Glomerular visceral epithelial cell (primary cell): ENCODE measurements around the gene SLC39A11.
A peak's percentile ranks its signal among the peaks of the same experiment; 100 is the strongest.
"Not testable (repeated sequence)": the region's sequence is repeated elsewhere in the genome, so short reads cannot be mapped to it uniquely, and the experiment has no call there.

Experiments
- DNase-seq: peaks from one replicate; pipeline ENCODE4 v3.0.0-alpha.2; 2016; ENCODE audit errors: extremely low spot score

The SLC39A11 gene

GRCh38 chr17:72788950-72789585 lies 303.4 kb downstream of the SLC39A11 start:
- DNase-seq = peak; percentile 22

GRCh38 chr17:72786209-72786608 lies 306.3 kb downstream of the SLC39A11 start:
- DNase-seq = no peak

- DNase-seq = no peak
These were observed 309.3 kb downstream of the SLC39A11 start for GRCh38 chr17:72782985-72783701.

- not testable (repeated sequence) for DNase-seq
These were observed 310.1 kb downstream of the SLC39A11 start for GRCh38 chr17:72782437-72782836.

GRCh38 chr17:72778169-72779151 lies 314.0 kb downstream of the SLC39A11 start:
- DNase-seq = no peak

GRCh38 chr17:72775919-72776318 lies 316.6 kb downstream of the SLC39A11 start:
- DNase-seq = no peak

- no peak for DNase-seq
These were observed 317.3 kb downstream of the SLC39A11 start for GRCh38 chr17:72775237-72775636.

GRCh38 chr17:72774236-72774635 lies 318.3 kb downstream of the SLC39A11 start:
- DNase-seq = no peak

- not testable (repeated sequence) for DNase-seq
These were observed 319.3 kb downstream of the SLC39A11 start for GRCh38 chr17:72773225-72773624.

GRCh38 chr17:72772331-72772821 lies 320.1 kb downstream of the SLC39A11 start:
- no peak for DNase-seq

GRCh38 chr17:72771734-72772133 lies 320.8 kb downstream of the SLC39A11 start:
- no peak for DNase-seq

- peak; percentile 58 for DNase-seq
These were observed 325.6 kb downstream of the SLC39A11 start for GRCh38 chr17:72766761-72767356.

GRCh38 chr17:72765368-72766153 lies 326.9 kb downstream of the SLC39A11 start:
- DNase-seq = no peak

- peak; percentile 78 for DNase-seq
These were observed 327.9 kb downstream of the SLC39A11 start for GRCh38 chr17:72764632-72765041.

- DNase-seq = no peak
These were observed 328.5 kb downstream of the SLC39A11 start for GRCh38 chr17:72763981-72764380.

GRCh38 chr17:72761893-72762575 lies 330.5 kb downstream of the SLC39A11 start:
- DNase-seq = not testable (repeated sequence)

GRCh38 chr17:72761431-72761830 lies 331.1 kb downstream of the SLC39A11 start:
- no peak for DNase-seq

GRCh38 chr17:72760368-72760767 lies 332.1 kb downstream of the SLC39A11 start:
- no peak for DNase-seq

GRCh38 chr17:72759301-72759700 lies 333.2 kb downstream of the SLC39A11 start:
- DNase-seq = no peak

GRCh38 chr17:72756256-72756655 lies 336.2 kb downstream of the SLC39A11 start:
- DNase-seq = no peak
